HEK293T (cell line): ENCODE measurements around the gene NSG1.

Experiments
- ARNT ChIP-seq: fragments of 450-650 bp; IDR thresholded peaks from 2 replicates; pipeline ENCODE4 v1.6.1; 2017; ENCODE audit warnings: mild to moderate bottlenecking
- ELF4 ChIP-seq: fragments of 450-650 bp; IDR thresholded peaks from 2 replicates; pipeline ENCODE4 v1.6.1; 2017; ENCODE audit warnings: antibody characterized with exemption
- FOXA1 ChIP-seq: fragments of 450-650 bp; IDR thresholded peaks from 2 replicates; pipeline ENCODE4 v1.6.1; 2016; ENCODE audit warnings: mild to moderate bottlenecking
- L3MBTL2 ChIP-seq: fragments of 450-650 bp; conservative IDR thresholded peaks from 2 replicates; pipeline ENCODE4 v1.6.1; 2016; ENCODE audit warnings: mild to moderate bottlenecking
- ZNF384 ChIP-seq: fragments of 450-650 bp; IDR thresholded peaks from 2 replicates; pipeline ENCODE4 v1.6.1; 2016

GRCh38 chr4:4341861-4342650 lies 44.8 kb upstream of the NSG1 start:
- TF ChIP-seq ELF4 (no peak), ARNT (no peak), L3MBTL2 (no peak), FOXA1 (no peak), ZNF384 (no peak)
